Measurements from ENCODE around the gene CD99L2. TPM values are rescaled to one million over a fixed set of nuclear protein-coding genes. Genes with fewer than 3 reads are reported as not detected.

The CD99L2 gene
- total RNA-seq, 1 experiment from 2014 or later: 9.4 TPM

- no peak overlapping the region; the same call in 1 of the 2 replicates for H3K4me3 Mint-ChIP-seq
- H3K27me3 Mint-ChIP-seq (ENCODE audit: low read depth): no peaks in the 10 kb centered on the region
- ChIA-PET POLR2A (no interaction called here), CTCF (interaction anchor here (0.8 to 1.4 kb wide), 3 partner anchors 33 to 163 kb away, joined by 3 to 4 read pairs (median 3); no protein-coding TSS in a partner anchor)
- H3K4me1 Mint-ChIP-seq: peaks cover 30% of the 10 kb centered on the region
- TF ChIP-seq PRDM15 (CRISPR knock-in tag; IDR thresholded peaks at IDR 0.05): peak; percentile 75
- peak; percentile 4; the same call in 1 of the 2 replicates for TF ChIP-seq ZNF423 (CRISPR knock-in tag; IDR thresholded peaks at IDR 0.05)
- peak; percentile 46; the same call in 1 of the 2 replicates for TF ChIP-seq USF2 (CRISPR knock-in tag; IDR thresholded peaks at IDR 0.05)
- TF ChIP-seq, protein P1, sequence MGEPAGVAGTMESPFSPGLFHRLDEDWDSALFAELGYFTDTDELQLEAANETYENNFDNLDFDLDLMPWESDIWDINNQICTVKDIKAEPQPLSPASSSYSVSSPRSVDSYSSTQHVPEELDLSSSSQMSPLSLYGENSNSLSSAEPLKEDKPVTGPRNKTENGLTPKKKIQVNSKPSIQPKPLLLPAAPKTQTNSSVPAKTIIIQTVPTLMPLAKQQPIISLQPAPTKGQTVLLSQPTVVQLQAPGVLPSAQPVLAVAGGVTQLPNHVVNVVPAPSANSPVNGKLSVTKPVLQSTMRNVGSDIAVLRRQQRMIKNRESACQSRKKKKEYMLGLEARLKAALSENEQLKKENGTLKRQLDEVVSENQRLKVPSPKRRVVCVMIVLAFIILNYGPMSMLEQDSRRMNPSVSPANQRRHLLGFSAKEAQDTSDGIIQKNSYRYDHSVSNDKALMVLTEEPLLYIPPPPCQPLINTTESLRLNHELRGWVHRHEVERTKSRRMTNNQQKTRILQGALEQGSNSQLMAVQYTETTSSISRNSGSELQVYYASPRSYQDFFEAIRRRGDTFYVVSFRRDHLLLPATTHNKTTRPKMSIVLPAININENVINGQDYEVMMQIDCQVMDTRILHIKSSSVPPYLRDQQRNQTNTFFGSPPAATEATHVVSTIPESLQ (CRISPR knock-in tag; IDR thresholded peaks at IDR 0.05): no peak
- TF ChIP-seq ESRRA (CRISPR knock-in tag; IDR thresholded peaks at IDR 0.05; ENCODE audit: borderline replicate concordance): no peak
- ATAC-seq (peak; percentile 89), DNase-seq (ENCODE audit: low spot score) (peak; percentile 31)
- H3K27ac Mint-ChIP-seq: peak overlapping the region; percentile 86
- H3K36me3 Mint-ChIP-seq: peaks cover 4% of the 10 kb centered on the region; the same call in 1 of the 2 replicates
- H3K9me3 Mint-ChIP-seq: peaks cover 7% of the 10 kb centered on the region
These were observed 36.0 kb upstream of the CD99L2 start for GRCh38 chrX:150934453-150934852.

- H3K27ac Mint-ChIP-seq: peak overlapping the region; percentile 86
- H3K4me3 Mint-ChIP-seq: no peak overlapping the region; the same call in 1 of the 2 replicates
- no peak for TF ChIP-seq SMAD4 (CRISPR knock-in tag; IDR thresholded peaks at IDR 0.05)
- no peak for TF ChIP-seq EMX1 (CRISPR knock-in tag; IDR thresholded peaks at IDR 0.05)
- TF ChIP-seq AFF4 (CRISPR knock-in tag; IDR thresholded peaks at IDR 0.05; ENCODE audit: borderline replicate concordance): no peak
- no peak for TF ChIP-seq ZNF671 (CRISPR knock-in tag; IDR thresholded peaks at IDR 0.05)
- TF ChIP-seq, protein P2, sequence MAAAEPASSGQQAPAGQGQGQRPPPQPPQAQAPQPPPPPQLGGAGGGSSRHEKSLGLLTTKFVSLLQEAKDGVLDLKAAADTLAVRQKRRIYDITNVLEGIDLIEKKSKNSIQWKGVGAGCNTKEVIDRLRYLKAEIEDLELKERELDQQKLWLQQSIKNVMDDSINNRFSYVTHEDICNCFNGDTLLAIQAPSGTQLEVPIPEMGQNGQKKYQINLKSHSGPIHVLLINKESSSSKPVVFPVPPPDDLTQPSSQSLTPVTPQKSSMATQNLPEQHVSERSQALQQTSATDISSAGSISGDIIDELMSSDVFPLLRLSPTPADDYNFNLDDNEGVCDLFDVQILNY (CRISPR knock-in tag; IDR thresholded peaks at IDR 0.05): no peak
- TF ChIP-seq HMGXB4 (CRISPR knock-in tag; IDR thresholded peaks at IDR 0.05): no peak
- no peak for TF ChIP-seq KAT7 (CRISPR knock-in tag; IDR thresholded peaks at IDR 0.05; ENCODE audit: borderline replicate concordance)
- TF ChIP-seq USF2 (CRISPR knock-in tag; IDR thresholded peaks at IDR 0.05): no peak
- no peak for TF ChIP-seq FOXP4 (CRISPR knock-in tag; IDR thresholded peaks at IDR 0.05)
- TF ChIP-seq CREB1 (CRISPR knock-in tag; IDR thresholded peaks at IDR 0.05): no peak
- TF ChIP-seq SOX15 (CRISPR knock-in tag; IDR thresholded peaks at IDR 0.05): no peak
- no peak for TF ChIP-seq SP1 (CRISPR knock-in tag; conservative IDR thresholded peaks at IDR 0.05)
These were observed 35.5 kb upstream of the CD99L2 start for GRCh38 chrX:150933945-150934350.

More at GRCh38 chrX:150933945-150934350, 35.5 kb upstream of the CD99L2 start:
- H3K4me1 Mint-ChIP-seq: peaks cover 30% of the 10 kb centered on the region
- H3K27me3 Mint-ChIP-seq (ENCODE audit: low read depth): no peaks in the 10 kb centered on the region
- peaks cover 4% of the 10 kb centered on the region; the same call in 1 of the 2 replicates for H3K36me3 Mint-ChIP-seq
- CTCF ChIA-PET: interaction anchor here (0.8 to 1.4 kb wide), 2 partner anchors 53 to 162 kb away, joined by 3 to 4 read pairs; no protein-coding TSS in a partner anchor
- POLR2A ChIA-PET: interaction anchor here (0.6 kb wide), 1 partner anchor 15 kb away, joined by 3 read pairs; no protein-coding TSS in a partner anchor
- no peak for DNase-seq (ENCODE audit: low spot score)
- peak; percentile 27; the same call in 1 of the 2 replicates for ATAC-seq
- H3K9me3 Mint-ChIP-seq: peaks cover 7% of the 10 kb centered on the region
